ENCODE measurements around the gene H1-8. TPM values are rescaled to one million over a fixed set of nuclear protein-coding genes. Genes with fewer than 3 reads are reported as not detected.

The H1-8 gene
- total and polyA plus RNA-seq, 9 of the 15 experiments (the other 6 are each of a cell fraction or from before 2014, with no cell fraction given) = not detected

DNA sequence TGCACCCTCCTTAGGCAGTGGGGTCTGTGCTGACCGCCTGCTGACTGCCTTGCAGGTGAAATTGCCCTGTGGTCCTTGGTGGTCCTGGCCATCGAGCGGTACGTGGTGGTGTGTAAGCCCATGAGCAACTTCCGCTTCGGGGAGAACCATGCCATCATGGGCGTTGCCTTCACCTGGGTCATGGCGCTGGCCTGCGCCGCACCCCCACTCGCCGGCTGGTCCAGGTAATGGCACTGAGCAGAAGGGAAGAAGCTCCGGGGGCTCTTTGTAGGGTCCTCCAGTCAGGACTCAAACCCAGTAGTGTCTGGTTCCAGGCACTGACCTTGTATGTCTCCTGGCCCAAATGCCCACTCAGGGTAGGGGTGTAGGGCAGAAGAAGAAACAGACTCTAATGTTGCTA, 12.2 kb upstream of the H1-8 start:
- POLR2A ChIA-PET = no interaction called here
- H3K9me1 ChIP-seq (ENCODE audit: control insufficient read depth, insufficient read depth, low read length) = no peaks in the 10 kb centered on the region
- H4K20me1 ChIP-seq (replicated peaks; ENCODE audit: control insufficient read depth, insufficient read depth, low read length) = no peaks in the 10 kb centered on the region
- no peaks in the 10 kb centered on the region for H3K36me3 ChIP-seq (ENCODE audit: control insufficient read depth, insufficient read depth, low read length)
- TF ChIP-seq, protein P1, sequence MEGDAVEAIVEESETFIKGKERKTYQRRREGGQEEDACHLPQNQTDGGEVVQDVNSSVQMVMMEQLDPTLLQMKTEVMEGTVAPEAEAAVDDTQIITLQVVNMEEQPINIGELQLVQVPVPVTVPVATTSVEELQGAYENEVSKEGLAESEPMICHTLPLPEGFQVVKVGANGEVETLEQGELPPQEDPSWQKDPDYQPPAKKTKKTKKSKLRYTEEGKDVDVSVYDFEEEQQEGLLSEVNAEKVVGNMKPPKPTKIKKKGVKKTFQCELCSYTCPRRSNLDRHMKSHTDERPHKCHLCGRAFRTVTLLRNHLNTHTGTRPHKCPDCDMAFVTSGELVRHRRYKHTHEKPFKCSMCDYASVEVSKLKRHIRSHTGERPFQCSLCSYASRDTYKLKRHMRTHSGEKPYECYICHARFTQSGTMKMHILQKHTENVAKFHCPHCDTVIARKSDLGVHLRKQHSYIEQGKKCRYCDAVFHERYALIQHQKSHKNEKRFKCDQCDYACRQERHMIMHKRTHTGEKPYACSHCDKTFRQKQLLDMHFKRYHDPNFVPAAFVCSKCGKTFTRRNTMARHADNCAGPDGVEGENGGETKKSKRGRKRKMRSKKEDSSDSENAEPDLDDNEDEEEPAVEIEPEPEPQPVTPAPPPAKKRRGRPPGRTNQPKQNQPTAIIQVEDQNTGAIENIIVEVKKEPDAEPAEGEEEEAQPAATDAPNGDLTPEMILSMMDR (IDR thresholded peaks at IDR 0.05 in 2 of 3, conservative IDR thresholded peaks at IDR 0.05 in 1 of 3; ENCODE audit: insufficient read depth in 2 of 3, low read depth in 1 of 3, low read length in 3 of 3) = no peak
- TF ChIP-seq, protein P2, sequence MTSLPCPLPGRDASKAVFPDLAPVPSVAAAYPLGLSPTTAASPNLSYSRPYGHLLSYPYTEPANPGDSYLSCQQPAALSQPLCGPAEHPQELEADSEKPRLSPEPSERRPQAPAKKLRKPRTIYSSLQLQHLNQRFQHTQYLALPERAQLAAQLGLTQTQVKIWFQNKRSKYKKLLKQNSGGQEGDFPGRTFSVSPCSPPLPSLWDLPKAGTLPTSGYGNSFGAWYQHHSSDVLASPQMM (CRISPR knock-in tag; IDR thresholded peaks at IDR 0.05) = no peak
- TF ChIP-seq, protein P3, sequence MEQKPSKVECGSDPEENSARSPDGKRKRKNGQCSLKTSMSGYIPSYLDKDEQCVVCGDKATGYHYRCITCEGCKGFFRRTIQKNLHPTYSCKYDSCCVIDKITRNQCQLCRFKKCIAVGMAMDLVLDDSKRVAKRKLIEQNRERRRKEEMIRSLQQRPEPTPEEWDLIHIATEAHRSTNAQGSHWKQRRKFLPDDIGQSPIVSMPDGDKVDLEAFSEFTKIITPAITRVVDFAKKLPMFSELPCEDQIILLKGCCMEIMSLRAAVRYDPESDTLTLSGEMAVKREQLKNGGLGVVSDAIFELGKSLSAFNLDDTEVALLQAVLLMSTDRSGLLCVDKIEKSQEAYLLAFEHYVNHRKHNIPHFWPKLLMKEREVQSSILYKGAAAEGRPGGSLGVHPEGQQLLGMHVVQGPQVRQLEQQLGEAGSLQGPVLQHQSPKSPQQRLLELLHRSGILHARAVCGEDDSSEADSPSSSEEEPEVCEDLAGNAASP (IDR thresholded peaks at IDR 0.05) = no peak
- TF ChIP-seq, protein P4, sequence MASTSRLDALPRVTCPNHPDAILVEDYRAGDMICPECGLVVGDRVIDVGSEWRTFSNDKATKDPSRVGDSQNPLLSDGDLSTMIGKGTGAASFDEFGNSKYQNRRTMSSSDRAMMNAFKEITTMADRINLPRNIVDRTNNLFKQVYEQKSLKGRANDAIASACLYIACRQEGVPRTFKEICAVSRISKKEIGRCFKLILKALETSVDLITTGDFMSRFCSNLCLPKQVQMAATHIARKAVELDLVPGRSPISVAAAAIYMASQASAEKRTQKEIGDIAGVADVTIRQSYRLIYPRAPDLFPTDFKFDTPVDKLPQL (IDR thresholded peaks at IDR 0.05; ENCODE audit: extremely low read depth, insufficient read length) = no peak
- TF ChIP-seq RREB1 (CRISPR knock-in tag; IDR thresholded peaks at IDR 0.05) = no peak
- H3K9ac ChIP-seq (ENCODE audit: insufficient read depth in 1 of 2, low read depth in 2 of 2, low read length in 2 of 2) = no peak overlapping the region; a peak in 1 of 4 replicates
- DNase-seq (ENCODE audit: extremely low read depth in 1 of 4, low spot score in 3 of 4) = no peak
- no peaks in the 10 kb centered on the region for H3K79me2 ChIP-seq (ENCODE audit: control insufficient read depth, insufficient read depth, low read length)
- H2AFZ ChIP-seq (ENCODE audit: low read depth, low read length) = no peak overlapping the region
- no peak for ATAC-seq
- no peaks in the 10 kb centered on the region for H3K9me3 ChIP-seq (replicated peaks; ENCODE audit: control insufficient read depth, insufficient read depth, low read depth, low read length)
- no TSS peak for BruUV-seq (replicated peaks)
- CTCF ChIA-PET (ENCODE audit: low intra/inter-chr PET ratio) = no interaction called here
- 20% methylated on average over 2 of the region's 13 CpGs for WGBS (ENCODE audit: insufficient coverage, low coverage, missing lambda C conversion rate)
- no peak overlapping the region for H3K4me2 ChIP-seq (ENCODE audit: insufficient read depth, low read length)
- peaks cover 0 to 7% of the 10 kb centered on the region in 2 experiments; a peak in 3 of 5 replicates for H3K4me1 ChIP-seq (replicated peaks in 1 of 2; ENCODE audit: control insufficient read depth in 2 of 2, insufficient read depth in 2 of 2, low read length in 2 of 2)
- no peak overlapping the region for H3K27ac ChIP-seq (ENCODE audit: extremely low read depth, low read depth, low read length)
- no peak overlapping the region for H3K4me3 ChIP-seq
- FAIRE-seq = no peak
- in situ Hi-C loops (cut with MboI) = no loop called here
- intact Hi-C loops (cut with micrococcal nuclease) = no loop called here
- peaks cover 4 to 26% of the 10 kb centered on the region in 2 experiments; a peak in 2 of 5 replicates for H3K27me3 ChIP-seq (ENCODE audit: control insufficient read depth in 2 of 2, insufficient read depth in 2 of 2, low read length in 2 of 2)
